ENCODE measurements around the gene SLC7A8.

The SLC7A8 gene

DNA sequence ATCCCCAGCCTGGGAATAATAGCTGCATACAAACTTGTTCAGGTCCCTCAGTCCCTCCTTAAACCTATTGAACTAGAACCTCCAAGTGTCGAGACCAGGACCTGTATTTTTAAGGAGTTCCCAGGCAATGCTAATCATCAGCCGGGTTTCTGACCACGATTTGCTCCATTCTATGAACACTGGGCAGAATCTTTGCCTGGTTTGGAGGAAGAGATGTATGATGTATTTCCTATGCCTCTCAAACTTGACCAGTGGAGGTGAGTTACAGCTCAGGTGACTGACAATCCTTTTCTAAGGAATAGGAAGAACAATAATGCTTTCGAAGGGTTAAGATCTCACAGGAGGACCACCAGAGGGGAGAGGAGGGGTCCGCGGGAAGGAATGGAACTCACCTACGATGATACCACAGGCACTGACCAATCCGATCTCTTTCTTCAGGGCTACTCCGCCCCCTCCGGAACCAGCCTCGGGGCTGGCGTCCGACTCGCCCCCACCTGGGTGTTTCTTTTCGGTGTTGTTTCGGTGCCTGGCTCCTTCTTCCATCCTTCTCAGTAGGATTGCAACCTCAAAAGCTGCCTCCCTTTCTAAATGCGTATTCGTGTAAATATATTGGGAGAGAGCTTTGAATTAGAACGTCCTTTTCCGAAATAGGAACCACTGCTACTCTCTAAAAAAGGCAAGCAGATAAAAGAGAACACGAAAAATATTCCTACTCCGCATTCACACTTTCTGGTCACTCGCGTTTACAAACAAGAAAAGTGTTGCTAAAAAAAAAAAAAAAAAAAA lies 895 bp downstream of the SLC7A8 start:
- DNase-seq = no peak

DNA sequence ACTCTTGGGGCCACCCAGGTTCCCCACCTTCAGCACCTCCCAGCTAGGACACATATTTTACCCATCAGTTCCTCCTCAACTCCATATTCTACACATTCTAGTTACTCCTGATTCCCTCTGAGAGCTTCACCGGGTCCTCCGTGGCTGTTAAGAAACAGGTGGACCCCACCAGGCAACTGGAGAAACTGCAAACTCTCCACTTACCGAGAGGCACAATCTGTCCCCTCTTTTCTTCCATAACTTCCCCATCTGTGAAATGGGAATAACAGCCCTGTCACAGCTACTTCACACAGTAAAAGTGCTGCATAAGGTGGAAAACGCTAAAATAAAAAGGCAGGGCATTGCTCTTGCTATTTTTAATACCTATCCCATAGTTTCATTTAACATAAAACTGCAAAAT lies 1.5 kb downstream of the SLC7A8 start:
- DNase-seq = no peak

DNA sequence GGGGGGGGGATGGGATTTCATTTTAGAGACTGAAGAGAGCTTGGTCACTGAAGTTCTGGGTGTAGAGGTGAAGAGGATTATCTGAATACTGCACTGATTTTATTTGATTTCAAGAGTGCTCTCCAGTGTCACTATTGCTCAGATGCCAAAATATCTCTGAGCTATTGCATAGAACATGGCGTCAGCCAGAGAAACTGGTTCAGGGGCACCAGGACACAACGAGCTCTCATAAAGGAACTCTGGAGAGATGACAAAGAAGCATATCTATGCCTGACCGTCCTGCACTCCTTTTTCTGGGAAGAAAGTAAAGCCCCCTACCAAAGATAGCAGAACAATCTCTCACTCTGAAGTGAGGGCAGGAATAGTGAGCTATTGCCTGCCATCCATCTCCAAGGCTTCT lies 2.0 kb downstream of the SLC7A8 start:
- DNase-seq = no peak

DNA sequence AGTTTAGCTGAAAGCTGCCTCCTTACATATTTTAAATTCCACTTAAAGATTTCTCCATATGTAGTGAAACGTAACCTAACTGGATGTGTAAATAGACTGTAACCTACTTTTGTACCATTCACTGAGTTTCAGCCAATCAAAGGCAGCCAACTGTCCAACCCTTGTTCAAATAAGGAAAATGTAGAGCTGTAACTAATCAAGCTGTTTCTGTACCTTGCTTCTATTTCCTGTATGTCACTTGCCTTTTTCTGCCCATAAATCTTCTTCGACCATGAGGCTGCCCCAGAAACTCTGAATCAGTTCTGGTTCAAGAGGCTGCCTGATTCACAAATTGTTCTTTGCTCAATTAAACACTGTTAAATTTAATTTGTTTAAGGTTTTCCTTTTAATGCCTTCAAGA lies 6.3 kb downstream of the SLC7A8 start:
- DNase-seq = no peak

DNA sequence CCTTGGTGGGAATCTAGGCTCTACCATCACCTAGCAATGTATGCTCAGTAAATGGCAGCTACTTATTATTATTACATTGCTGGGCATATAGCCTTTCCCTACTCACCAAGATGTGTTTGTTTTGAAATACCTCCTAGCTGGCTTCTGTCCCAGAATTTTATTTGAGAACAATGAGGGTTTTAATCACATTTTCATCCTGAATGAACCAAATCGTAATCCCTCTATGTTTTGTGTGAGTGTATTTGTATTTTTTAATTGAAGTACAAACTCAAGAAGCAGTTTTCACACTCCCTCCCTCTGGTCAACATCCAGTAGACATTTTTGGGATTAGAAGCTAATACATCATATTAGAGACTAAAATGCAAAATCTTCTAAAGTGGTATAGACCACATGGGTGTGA lies 7.6 kb downstream of the SLC7A8 start:
- no peak for DNase-seq

DNA sequence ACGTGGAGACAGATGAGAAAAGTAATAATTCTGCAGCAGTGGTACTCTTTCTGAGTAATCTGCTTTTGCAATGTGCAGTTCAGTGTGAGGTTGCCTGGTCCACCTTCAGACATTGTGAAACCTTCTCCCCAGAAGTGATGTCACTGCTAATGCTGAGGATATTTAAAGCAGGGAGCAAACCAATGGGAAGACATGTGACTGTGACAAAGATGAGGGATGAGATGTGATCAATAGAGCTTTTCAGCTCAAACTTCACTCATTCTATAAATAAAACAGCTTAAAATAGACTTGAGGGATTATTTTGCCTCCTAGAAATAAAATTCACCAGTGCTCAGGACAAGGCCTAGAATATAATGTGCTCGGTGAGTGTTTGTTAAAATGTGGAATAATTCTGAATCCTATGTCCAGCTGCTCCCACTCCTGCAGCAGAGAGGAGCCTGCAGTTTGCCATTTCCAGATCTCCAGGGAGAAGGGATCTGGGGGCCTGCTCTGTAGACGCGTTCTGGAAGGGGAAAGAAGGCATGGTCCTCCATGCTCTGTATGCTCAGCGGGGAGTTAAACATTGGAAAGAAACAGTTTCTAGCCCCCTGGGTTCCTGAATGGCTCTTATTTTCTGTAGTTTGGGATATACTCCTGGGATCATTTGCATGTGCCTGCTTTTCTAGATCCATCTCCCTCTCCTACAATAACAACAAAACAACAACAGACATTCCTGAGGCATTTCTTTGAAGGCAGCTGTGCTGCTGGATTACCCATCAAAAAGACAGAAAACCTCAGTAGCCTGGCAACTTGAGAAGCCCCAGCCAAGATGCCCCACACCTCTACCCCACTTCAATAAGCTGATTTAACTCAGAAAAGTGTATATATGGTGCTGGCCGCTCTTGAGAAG lies 8.9 kb downstream of the SLC7A8 start:
- DNase-seq = peak; percentile 18

DNA sequence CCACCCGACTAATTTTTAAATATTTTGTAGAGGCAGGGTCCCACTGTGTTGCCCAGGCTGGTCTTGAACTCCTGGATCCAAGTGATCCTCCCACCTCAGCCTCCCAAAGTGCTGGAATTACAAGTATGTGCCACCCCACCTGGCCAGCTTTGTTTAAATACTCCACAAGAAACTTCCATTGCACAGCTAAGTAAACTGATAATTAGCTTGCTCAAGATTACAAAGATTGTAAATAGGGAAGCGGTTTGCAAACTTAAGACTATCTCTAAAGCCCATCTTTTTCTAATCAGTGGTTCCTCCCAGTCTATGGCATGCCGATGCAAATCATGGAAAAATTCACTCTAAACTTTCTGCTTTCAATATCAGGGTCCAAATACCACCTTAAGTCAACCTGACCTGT lies 9.7 kb downstream of the SLC7A8 start:
- DNase-seq = no peak

DNA sequence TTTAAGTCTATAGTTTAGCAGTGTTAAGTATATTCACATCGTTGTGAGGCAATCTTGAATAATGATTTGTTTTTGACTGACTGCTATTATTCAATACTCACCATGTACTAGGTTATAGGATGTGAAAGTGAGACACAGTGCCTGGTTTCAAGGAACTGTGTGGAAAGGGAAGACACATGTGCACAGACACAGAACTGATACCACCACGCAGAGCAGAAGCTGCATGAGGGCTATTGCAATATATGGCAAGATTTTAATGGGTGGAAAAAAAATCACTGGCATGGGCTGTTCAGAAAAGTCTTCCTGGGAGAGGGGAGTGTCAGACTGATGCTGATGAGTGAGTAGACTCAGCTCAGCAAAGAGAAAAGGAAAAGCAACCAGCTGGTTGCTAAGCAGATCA lies 10.4 kb downstream of the SLC7A8 start:
- no peak for DNase-seq

DNA sequence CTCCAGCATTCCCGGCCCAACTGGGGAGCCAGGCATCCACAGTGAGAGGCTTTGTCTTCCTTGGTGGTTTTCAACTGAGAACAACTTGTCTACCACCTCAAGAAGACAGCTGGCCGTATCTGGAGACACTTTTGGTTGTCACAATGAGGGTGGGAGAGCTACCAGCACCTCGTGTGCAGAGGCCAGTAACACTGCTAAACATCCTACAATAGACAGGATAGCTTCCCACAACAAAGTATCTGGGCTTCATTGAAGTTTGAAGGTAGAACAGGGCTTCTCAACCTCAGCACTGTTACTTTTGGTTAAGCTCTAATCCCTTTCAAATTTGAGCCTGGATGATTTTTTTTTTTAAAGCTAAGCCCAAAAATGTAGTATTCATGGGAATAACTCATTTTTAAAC lies 10.9 kb downstream of the SLC7A8 start:
- no peak for DNase-seq

DNA sequence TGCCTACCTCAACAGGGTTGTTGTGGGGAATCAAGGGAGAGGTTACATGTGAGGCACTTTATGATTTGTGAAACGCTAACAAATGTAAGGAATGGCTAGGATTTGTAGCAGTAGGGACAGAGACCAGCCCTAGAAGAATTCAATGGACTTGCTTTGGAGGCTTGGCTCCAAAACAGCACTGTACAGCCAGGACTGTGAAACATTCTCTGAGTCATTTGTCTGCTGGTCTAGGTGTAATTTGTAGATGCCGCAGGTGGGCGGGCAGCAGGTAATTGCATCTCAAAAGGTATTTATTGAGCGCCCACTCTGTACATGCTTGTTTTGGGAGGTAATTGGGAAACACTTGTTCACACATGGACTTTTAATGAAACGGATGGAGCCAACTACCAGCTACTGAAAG lies 11.4 kb downstream of the SLC7A8 start:
- no peak for DNase-seq

DNA sequence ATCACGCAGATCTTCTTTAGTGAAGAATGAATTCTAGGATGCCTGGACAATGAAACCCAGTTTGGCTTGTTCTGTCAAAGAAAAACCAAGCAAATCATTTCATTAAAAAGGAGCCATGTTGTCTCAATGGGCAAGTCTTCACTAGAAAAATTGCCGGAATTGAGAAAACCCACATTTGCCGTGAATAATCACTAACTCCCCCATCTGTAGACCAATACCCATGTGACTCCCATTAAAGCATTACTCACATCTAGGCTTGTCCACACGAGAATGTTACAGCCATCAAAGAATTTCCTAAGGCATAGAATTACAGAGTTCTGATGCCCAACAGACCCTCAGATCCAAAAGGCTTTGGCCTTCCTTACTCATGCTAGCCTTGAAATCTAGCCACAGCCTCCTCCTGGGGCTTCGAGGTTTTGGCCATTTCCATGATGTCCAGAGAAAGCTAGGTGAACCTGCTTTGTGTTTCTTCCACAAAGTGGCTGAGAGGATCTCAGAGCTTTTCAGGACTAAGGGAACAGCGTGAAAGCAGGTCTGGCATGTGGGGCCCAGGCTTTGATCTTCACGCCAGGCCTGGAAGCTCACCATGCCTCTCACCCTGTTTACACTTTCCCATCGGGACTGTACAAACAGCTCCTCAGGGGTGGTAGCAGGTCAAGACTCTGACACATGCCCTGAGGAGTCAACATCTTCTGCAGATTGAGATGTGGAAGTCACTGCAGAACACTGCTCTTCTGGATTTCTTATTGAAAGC lies 12.1 kb downstream of the SLC7A8 start:
- DNase-seq = no peak

DNA sequence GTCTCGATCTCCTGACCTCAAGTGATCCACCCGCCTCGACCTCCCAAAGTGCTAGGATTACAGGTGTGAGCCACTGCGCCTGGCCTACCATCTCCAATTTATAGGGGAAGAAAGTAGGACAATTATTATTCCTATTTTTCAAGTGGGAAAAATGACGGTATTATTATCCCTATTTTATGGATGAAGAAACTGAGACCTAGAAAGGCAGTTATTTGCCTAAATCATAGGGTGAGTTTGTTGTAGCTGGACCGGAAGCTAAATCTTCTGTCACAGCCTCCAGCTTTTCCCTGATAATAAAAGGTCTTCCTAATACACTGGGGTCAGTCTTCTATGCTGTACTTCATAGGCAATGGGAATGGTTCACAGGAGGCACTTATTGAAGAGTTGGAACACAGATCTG lies 13.8 kb downstream of the SLC7A8 start:
- no peak for DNase-seq

DNA sequence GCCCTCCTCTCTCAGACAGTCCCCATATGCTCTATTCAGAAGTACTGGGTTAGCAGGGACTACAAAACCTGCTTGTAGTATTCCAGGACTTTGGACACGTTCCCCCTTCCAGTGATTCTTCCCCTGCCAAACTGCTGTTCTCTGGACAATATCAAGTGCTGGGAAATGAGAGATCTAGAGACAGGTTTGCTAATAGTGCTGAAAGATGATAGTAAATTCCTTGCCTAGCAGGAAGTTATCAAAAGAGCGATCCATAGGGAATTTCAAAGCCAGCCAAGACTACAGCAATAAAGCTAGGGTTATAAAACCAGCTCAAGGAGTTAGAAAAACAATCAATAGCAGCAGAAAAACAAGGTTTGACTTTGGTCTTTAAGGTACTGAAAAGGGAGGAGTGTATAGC lies 15.2 kb downstream of the SLC7A8 start:
- DNase-seq = no peak

DNA sequence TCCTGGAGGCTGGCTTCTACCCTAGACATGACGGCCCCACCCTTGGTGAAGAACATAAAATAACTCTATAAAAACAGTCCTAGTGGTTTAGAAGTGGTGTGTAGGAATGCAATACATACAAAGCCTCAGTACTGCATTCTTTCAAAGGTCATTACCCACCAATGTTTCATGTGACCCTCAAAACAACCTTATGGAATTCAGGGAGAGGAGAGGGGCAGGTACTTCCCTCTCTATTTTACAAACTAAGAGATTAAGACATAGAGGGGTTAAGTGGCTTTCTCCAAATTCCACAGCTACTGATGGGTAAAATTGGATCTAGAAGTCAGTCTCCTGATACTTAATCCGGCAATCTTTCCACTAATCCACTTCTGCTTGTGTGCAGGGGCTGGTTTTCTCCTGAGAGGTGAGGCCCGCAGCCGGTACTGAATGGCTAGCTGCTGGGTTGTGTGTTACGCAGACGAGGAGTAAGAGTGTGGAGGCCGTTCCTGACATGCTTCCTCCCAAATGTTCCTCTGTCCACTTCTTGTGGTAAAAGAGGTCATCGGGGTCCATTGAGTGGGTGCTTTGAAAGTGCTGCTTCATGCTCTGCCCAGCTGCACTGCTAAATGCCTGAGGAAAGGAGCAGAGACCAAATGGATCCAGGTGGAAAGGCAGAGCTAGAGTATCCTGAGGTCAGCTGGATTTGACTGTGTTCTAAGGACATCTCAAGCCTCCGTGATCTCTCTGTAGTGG lies 16.2 kb downstream of the SLC7A8 start:
- DNase-seq = no peak

DNA sequence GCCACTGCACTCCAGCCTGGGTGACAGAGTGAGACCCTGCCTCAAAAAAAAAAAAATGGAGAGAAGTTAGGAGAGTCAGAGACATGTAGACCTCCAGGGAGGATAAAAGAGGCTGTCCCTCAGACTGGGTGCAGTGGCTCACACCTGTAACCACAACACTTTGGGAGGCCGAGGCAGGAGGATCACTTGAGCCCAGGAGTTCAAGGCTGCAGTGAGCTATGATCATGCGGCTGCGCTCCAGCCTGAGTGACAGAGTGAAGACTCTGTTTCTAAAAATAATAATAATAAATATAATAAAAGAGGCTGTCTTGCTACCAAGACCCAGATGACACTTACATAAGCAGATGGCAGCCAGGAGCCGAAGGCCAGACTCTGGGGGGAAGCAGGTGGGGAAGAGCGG lies 18.5 kb downstream of the SLC7A8 start:
- no peak for DNase-seq

DNA sequence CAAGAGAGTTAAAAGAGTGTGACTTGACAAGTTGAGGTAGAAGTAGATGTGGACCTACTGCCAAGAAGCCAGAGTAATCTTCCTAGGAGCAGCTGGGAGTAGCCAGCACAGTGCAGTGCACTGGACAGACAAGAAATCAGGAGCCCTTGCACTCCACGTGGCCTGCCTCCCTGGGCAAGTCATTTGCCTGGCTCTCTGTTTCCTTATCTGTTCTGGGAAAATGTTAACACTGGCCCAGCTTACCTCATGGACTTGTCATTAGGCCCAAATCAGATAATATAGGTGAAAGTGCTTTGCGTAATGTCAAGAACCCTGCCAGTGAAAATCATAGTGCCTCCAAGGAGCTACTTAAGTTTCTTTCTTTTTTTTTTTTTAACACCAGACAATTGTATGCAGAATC lies 19.2 kb downstream of the SLC7A8 start:
- no peak for DNase-seq

DNA sequence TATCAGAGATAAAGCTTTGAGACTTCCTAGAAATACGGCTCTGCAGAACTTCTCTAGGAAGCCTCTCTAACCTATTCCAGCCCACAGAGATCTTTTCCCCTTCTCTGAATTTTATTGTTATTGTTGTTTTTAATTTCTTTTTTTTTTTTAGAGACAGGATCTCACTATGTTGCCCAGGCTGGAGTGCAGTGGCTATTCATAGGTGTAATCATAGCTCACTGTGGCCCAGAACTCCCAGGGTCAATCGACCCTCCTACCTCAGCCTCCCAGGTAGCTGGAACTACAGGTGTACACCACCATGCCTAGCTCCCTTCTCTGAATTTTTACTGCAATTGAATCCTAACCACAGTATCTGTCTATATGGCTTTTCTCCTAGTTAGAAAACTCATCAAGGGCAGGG lies 19.6 kb downstream of the SLC7A8 start:
- DNase-seq = no peak

DNA sequence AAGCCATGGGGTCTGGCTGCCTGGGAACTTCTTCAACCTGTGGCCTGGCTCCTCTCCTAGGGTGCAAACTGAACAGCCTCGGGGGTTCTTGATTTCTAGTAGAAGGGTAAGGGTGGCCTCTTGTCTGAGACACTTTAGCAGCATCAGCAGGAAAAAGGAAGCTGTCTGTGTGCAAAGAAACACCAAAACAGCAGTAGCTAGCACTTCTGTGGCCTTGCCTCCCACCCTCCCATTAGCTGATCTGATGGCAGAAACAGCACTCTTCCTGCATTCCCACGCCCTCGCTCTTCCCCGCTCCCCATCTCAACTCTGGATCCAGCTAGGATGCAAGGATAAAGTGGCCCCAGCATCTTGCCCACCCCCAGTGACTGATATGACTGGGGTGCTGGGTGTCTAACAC lies 20.7 kb downstream of the SLC7A8 start:
- no peak for DNase-seq

DNA sequence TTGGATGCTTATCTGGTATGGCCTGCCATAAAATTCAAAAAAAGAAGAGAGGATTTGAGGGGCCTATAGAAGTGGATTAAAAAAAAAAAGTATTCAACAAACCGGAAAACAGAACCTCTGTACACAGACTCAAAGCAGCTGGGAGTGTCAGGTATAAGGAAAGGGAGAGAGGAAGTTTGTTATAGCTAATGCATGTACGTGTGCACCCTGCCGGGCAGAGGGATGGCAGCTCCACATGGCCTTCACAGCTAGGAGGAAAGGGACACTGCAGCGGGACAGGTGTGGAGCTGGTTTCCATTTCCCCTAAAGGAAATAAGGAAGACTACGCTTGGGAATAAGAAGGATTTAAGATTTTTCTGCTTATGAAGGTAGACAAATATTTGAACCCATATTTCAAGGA lies 21.5 kb downstream of the SLC7A8 start:
- no peak for DNase-seq

DNA sequence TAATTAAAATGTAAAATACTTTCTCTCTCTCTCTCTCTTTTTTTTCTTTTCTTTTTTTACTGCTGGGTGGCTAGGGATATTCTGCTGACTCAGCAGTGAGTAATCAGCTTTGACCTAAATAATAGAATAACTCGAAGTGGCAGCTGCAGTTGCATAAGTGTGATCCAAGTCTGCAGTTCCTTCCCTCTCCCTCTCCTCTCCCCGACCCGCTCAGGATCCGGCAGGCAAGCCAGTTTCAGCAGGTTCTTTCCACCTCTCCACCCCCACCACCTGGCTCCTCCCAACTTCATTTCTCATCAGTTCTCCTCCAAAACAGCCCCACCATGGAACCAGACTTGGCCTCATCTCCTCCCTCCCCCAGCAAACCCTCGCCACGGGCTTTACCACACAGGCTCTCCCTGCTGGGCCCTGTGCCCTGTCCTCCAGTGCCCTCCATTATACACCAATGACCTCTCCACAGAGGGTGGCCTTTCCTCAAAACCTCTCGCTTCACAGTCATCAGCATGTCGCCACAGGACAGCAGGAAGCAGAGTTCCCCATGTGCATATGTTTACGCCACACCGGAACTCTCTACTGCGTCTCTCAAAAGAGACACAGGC lies 22.4 kb downstream of the SLC7A8 start:
- peak; percentile 8 for DNase-seq

DNA sequence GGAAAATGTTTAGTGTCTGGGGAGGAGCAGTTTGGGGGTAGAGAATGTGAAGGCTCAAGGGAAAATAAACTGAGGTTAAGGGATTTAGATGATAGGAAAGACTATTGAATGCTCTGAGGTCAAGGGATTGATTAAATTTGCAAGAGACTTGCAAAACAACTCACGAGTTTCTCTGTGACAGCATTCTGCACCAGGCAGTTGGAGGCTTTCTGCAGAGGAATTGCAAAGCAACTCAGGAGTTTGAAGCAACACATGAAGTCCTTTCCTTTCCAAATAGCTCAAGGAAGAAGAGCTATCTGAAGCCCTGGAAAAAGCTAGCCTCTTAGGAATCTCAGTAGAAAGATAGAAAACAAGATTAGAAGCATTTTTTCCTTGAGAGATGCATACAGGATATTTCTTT lies 23.9 kb downstream of the SLC7A8 start:
- no peak for DNase-seq

DNA sequence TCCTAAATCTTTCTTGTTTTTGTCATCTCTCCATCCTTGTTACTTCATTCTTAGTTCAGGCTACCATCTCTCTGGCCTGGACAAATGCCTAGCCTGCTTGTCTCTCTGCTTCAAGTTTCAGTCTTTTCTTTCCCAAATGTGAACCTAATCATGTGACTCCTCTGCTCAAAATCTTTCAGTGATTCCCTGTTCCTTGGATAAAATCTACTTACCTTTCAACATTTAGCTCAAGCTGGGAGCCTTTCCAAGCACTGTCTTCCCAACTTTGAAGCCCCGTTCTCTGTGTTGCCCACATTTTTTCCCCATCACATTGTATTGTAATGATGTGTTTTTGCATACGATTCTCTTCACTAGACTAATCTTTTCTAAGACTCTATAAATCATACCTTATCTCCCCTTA lies 24.7 kb downstream of the SLC7A8 start:
- DNase-seq = no peak
